Purkinje cell (primary cell): ENCODE results near the gene ITPR1. TPM values are rescaled to one million over a fixed set of nuclear protein-coding genes. Genes with fewer than 3 reads are reported as not detected.

ENCODE experiments used
- polyA plus RNA-seq: library from polyadenylated mRNA; unstranded; fragments of >200 nt; fragmentation: Nextera tagmentation; gene quantifications from 2 replicates; pipeline ENCODE4 v1.2.1, GENCODE V29; 2014

Gene ITPR1
- polyA plus RNA-seq = 6,657 and 7,924 TPM in 2 replicates

DNA sequence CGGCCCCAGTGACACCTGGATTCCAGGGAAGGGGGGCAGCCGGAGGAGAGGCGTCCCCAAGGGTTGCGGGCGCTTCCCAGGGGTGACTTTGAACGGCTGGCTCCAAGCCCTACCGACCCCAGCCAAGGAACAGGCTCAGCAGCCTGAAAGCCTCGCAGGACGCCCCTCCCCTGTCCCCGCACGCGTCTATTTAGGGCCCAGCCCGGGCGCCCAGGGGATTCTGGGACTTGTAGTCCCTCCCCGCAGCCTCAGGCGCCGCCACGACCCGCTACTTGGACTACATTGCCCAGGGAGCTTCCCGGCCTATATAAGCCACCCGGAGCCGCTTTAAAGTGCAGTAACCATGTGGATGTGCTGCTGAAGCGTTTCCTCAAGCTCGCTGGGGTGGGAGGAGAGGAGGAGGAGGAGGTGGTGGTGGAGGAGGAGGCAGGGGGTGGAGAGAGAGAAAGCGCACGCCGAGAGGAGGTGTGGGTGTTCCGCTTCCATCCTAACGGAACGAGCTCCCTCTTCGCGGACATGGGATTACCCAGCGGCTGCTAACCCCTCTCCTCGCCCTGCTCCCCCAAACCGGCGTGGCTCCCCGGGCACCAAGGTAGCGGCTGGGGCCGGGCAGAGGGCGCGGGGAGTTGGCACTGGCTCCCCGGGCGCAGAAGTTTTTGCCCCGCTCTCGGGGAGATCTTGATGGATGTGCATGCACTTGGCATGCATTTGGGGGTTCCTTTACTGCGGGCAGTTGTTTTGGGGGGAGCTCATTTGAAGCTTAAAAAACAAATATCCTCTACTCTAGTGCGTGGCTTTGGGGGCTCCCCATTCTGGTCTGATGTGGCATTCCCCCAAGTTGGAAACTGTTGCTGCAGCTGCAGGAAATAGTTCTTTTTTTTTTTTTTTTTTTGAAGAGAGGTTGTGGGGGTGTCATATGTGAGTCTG is at the start of gene ITPR1:
Gene ITPR1 (plus strand): TSS at position 335 of the 927 bp plus-strand sequence. CDS start 23,144 bp downstream, outside the sequence.

DNA sequence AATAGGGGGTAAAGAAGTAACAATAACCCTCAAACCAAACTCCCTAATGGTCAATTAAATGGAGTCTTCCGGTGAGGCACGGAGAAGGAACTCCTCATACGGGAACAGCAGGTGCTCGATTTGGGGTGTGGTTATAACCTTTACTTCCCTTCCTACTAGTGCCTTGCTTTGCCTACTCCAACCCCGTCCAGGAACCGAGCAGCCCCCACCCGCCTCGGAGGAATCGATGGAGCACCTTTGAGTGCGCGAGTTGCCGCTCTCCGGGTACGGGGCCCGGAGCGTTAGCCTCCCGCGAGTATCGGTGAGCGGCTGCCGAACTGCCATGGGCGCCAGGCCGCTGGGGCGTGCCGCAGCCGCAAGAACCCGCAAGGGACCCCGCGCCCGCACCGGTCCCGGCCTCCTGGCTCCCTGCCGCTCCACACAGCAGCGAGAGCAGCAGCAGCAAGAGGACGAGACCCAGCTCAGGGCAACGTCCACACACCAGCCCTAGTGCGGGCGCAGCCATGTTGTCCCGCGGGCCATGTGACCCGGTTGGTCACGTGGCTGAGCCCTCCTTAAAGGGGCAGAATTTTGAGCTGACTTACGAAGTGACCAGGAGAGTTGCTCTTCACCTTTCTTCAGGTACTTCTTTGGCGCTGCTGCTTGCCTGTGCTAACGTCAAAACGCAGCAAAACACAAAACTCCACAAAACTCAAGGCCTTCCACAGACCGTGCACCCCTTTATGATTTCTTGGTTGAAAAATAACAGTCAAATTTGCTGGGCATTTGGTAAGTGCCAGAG is 26.2 kb upstream of the ITPR1 start, which contains the start of gene SUMF1:
Gene SUMF1 (minus strand): TSS at position 529 of the 781 bp plus-strand sequence. CDS start 24 bp downstream, at position 505.

Other genes with a start within 250 kb of the ITPR1 start
- gene SETMAR, start 190.0 kb upstream of the ITPR1 start, polyA plus RNA-seq = 10.0 and 23.4 TPM in 2 replicates
- gene SUMF1, start 26.1 kb upstream of the ITPR1 start, polyA plus RNA-seq = 11.3 and 13.9 TPM in 2 replicates